PC-3 (cell line): ENCODE measurements around the gene PTPRN2. TPM values are rescaled to one million over a fixed set of nuclear protein-coding genes. Genes with fewer than 3 reads are reported as not detected.
"Not testable (repeated sequence)": the region's sequence is repeated elsewhere in the genome, so short reads cannot be mapped to it uniquely, and the experiment has no call there.

ENCODE experiments used
- ATAC-seq: fragments of 200-7000 bp; cut with Tn5 transposase; 2 replicates; pipeline ENCODE4 v1.9.1; 2020; ENCODE audit warnings: mild to moderate bottlenecking, moderate library complexity
- BruUV-seq: library from RNA; stranded (reverse); fragments of 400-500 nt; replicated peaks from 2 replicates; lab custom pipeline; 2021; lab: Mats Ljungman, UMichigan
- CTCF ChIA-PET: fragments of 300-600 bp; sonication (Branson Sonifier 250); formaldehyde crosslinking; loops from one replicate; lab custom pipeline; 2022; ENCODE audit warnings: antibody characterized with exemption; lab: Charles Lee
- POLR2A ChIA-PET: fragments of 300-600 bp; sonication (Branson Sonifier 250); formaldehyde crosslinking; loops from one replicate; lab custom pipeline; 2022; ENCODE audit warnings: antibody characterized with exemption; ENCODE audit not compliant: unreplicated experiment; lab: Charles Lee
- DNase-seq: peaks from one replicate; pipeline ENCODE4 v3.0.0-alpha.2; 2015
- H2AFZ ChIP-seq: fragments of 300-600 bp; sonication (generic); 2 replicates; pipeline ENCODE4 v1.6.0; 2016; ENCODE audit warnings: antibody characterized with exemption, low read length
- H3F3A ChIP-seq: fragments of 300-600 bp; sonication (generic); one replicate; pipeline ENCODE4 v1.6.0; 2017; ENCODE audit warnings: antibody characterized with exemption, low read length, control low read depth, mild to moderate bottlenecking; ENCODE audit not compliant: unreplicated experiment
- H3K27ac ChIP-seq: fragments of 300-600 bp; sonication (generic); 2 replicates; pipeline ENCODE4 v1.5.1; 2016; ENCODE audit warnings: mild to moderate bottlenecking, low read length
- H3K27me3 ChIP-seq: fragments of 300-600 bp; sonication (generic); 2 replicates; pipeline ENCODE4 v1.6.1; 2016; ENCODE audit warnings: low read length, mixed read lengths
- H3K36me3 ChIP-seq: fragments of 300-600 bp; sonication (generic); 2 replicates; pipeline ENCODE4 v1.6.1; 2016; ENCODE audit warnings: low read depth, mixed run types, low read length, mixed read lengths
- H3K4me1 ChIP-seq: fragments of 300-600 bp; sonication (generic); 2 replicates; pipeline ENCODE4 v1.5.1; 2016; ENCODE audit warnings: low read length; ENCODE audit not compliant: insufficient read depth
- H3K4me2 ChIP-seq: fragments of 300-600 bp; sonication (generic); 2 replicates; pipeline ENCODE4 v1.6.0; 2016; ENCODE audit warnings: low read length
- H3K4me3 ChIP-seq: fragments of 300-600 bp; sonication (generic); 2 replicates; pipeline ENCODE4 v1.5.1; 2016; ENCODE audit warnings: mild to moderate bottlenecking, low read length, mixed read lengths
- H3K79me2 ChIP-seq: fragments of 300-600 bp; sonication (generic); 2 replicates; pipeline ENCODE4 v1.6.1; 2017; ENCODE audit warnings: low read length, mixed read lengths
- H3K9ac ChIP-seq: fragments of 300-600 bp; sonication (generic); 2 replicates; pipeline ENCODE4 v1.6.0; 2016; ENCODE audit warnings: mild to moderate bottlenecking, low read length
- H3K9me2 ChIP-seq: fragments of 300-600 bp; sonication (generic); replicated peaks from 2 replicates; pipeline ENCODE4 v1.6.1; 2016; ENCODE audit warnings: mixed run types, low read length, mixed read lengths
- H3K9me3 ChIP-seq: fragments of 300-600 bp; sonication (generic); 2 replicates; pipeline ENCODE4 v1.6.1; 2016; ENCODE audit warnings: low read length, mixed read lengths
- H4K20me1 ChIP-seq: fragments of 300-600 bp; sonication (generic); 2 replicates; pipeline ENCODE4 v1.6.1; 2016; ENCODE audit warnings: low read length, mixed read lengths
- EZH2 ChIP-seq: fragments of 300-600 bp; sonication (generic); IDR thresholded peaks from one replicate; pipeline ENCODE4 v1.6.1; 2017; ENCODE audit warnings: antibody characterized with exemption, mild to moderate bottlenecking, low read length; ENCODE audit not compliant: unreplicated experiment
- EZH2phosphoT487 ChIP-seq: fragments of 300-600 bp; sonication (generic); IDR thresholded peaks from 2 replicates; pipeline ENCODE4 v1.6.1; 2018; ENCODE audit warnings: mild to moderate bottlenecking, antibody characterized with exemption, low read length, borderline replicate concordance
- intact Hi-C: fragments of 100-400 bp; cut with micrococcal nuclease; formaldehyde crosslinking; loops from 2 replicates; pipeline ENCODE4 v1.9.0; 2023
- total RNA-seq: library from RNA; depleted of rRNA; stranded (reverse); fragments of >200 nt; gene quantifications from 2 replicates; pipeline ENCODE4 v1.2.3, GENCODE V29; 2014
- TF ChIP-seq, protein P1 (sequence below): fragments of 300-600 bp; sonication (generic); conservative IDR thresholded peaks from 2 replicates; pipeline ENCODE4 v1.5.1; 2017; ENCODE audit warnings: antibody characterized with exemption, low read depth, mild to moderate bottlenecking, low read length

The PTPRN2 gene
- total RNA-seq, 1 experiment from 2014 or later, result 3.2 TPM

DNA sequence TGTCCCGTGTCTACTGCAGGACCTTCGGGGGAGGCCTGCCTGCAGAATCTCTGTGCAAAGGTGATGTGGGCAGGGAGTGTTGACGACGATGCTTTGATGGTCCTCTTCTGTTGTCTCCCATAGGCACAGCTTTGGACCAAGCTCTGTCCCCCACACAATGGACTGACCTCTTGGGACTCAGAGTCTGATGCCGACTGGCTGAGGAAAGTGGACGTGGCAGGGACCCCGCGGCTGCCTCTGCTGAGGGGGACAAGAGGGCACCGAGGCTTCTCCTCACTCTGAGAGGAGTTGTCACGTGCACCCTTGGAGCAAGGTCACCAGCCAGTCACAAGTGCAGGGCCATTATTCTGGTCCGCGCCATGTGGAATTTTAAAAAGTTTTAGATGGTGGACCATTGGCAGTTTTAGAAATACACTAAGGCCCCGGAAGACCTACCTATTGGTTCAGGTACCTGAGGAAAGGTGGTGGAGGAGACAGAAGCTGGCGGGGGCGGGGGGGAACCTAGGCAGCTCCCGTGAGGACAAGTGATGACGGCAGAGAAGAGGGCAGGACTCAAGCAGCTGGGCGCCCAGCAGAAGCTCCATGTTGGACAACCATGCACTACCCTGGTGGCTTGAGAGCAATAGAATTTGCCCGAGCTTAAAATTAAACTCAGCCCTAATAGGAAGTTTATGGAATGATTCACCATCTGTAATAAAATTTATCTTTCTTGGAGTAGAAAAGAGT, 331.4 kb downstream of the PTPRN2 start:
- POLR2A ChIA-PET, result no interaction called here
- Histone ChIP-seq H3K79me2 (no peaks in the 10 kb centered on the region), H2AFZ (no peak overlapping the region), H3K27ac (no peak overlapping the region), H4K20me1 (no peaks in the 10 kb centered on the region), H3K9ac (no peak overlapping the region), H3K9me2 (no peaks in the 10 kb centered on the region), H3K4me3 (no peak overlapping the region), H3K36me3 (no peaks in the 10 kb centered on the region), H3K27me3 (peaks cover 13% of the 10 kb centered on the region), H3K4me2 (no peak overlapping the region), H3K4me1 (no peaks in the 10 kb centered on the region), H3K9me3 (no peaks in the 10 kb centered on the region), H3F3A (no peaks in the 10 kb centered on the region)
- ATAC-seq (no peak), DNase-seq (no peak)
- CTCF ChIA-PET, result no interaction called here
- BruUV-seq, result no TSS peak
- intact Hi-C loops, result no loop called here
- TF ChIP-seq EZH2 (no peak), EZH2phosphoT487 (no peak)
- TF ChIP-seq, protein P1, sequence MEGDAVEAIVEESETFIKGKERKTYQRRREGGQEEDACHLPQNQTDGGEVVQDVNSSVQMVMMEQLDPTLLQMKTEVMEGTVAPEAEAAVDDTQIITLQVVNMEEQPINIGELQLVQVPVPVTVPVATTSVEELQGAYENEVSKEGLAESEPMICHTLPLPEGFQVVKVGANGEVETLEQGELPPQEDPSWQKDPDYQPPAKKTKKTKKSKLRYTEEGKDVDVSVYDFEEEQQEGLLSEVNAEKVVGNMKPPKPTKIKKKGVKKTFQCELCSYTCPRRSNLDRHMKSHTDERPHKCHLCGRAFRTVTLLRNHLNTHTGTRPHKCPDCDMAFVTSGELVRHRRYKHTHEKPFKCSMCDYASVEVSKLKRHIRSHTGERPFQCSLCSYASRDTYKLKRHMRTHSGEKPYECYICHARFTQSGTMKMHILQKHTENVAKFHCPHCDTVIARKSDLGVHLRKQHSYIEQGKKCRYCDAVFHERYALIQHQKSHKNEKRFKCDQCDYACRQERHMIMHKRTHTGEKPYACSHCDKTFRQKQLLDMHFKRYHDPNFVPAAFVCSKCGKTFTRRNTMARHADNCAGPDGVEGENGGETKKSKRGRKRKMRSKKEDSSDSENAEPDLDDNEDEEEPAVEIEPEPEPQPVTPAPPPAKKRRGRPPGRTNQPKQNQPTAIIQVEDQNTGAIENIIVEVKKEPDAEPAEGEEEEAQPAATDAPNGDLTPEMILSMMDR, result no peak

DNA sequence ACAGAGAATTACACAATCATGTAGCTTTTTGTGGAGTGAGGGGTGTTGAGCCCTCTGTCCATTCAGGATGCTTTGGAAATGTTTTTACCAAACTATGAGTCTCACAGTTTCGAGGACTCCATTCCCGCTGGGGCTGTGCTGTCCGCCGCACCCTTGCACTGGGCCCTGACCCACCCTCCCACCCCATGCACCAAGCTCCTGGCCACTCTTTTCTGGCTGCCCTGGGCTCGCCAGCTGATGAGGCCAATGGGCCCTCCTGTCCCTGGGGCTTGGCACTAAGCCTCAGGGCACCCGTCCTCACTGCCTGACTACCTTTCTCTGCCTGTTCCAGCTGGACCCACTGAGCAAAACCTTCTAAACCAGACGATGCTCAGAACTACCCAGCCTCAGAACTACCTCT, 332.1 kb downstream of the PTPRN2 start:
- DNase-seq (no peak), ATAC-seq (no peak)
- no peak overlapping the region for H3K9ac ChIP-seq
- no peak for TF ChIP-seq EZH2
- TF ChIP-seq, protein P1, result no peak
- no peak for TF ChIP-seq EZH2phosphoT487
- no peak overlapping the region for H2AFZ ChIP-seq
- H3K36me3 ChIP-seq, result no peaks in the 10 kb centered on the region
- intact Hi-C loops, result no loop called here
- ChIA-PET CTCF (no interaction called here), POLR2A (no interaction called here)
- peaks cover 13% of the 10 kb centered on the region for H3K27me3 ChIP-seq
- no peaks in the 10 kb centered on the region for H3K79me2 ChIP-seq
- no peak overlapping the region for H3K4me3 ChIP-seq
- H3K4me2 ChIP-seq, result no peak overlapping the region
- no peaks in the 10 kb centered on the region for H3K9me2 ChIP-seq
- no peaks in the 10 kb centered on the region for H3K4me1 ChIP-seq
- no peaks in the 10 kb centered on the region for H3F3A ChIP-seq
- no peaks in the 10 kb centered on the region for H4K20me1 ChIP-seq
- no TSS peak for BruUV-seq
- no peaks in the 10 kb centered on the region for H3K9me3 ChIP-seq
- H3K27ac ChIP-seq, result no peak overlapping the region

DNA sequence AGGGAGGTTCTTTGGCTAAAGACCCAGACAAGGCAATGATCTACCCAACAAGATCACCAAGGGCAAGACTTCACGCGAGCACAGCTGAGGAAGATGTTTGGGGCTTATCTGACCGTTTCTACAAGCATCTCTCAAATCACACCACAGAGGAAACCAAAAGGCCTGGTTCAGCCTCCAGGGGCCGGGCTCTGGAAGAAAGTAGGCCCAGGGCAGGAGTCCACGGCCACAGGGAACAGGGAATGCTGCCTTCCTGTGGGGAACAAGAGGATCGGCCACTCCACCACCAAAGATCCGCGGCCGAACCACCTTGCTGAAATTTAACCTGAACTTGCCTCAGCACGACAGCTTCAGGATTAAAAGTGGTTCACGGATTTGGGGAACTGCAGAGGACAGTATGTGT, 332.5 kb downstream of the PTPRN2 start:
- POLR2A ChIA-PET, result no interaction called here
- CTCF ChIA-PET, result no interaction called here

DNA sequence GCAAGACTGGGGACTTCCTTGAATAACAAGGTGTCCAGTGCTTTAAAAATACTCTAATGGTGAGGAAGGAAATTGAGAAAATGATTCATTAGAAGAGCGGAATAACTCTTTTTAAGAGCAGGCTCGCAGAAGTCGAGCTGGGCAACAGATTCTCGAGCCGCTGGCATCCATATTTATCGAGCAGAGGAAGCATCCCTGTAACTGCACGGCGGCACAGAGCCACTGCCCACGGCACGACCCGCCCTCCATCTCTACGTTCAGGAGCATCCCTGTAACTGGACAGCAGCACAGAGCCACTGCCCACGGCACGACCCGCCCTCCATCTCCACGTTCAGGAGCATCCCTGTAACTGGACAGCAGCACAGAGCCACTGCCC, 334.0 kb downstream of the PTPRN2 start:
- H3K4me2 ChIP-seq, H4K20me1 ChIP-seq, H3K9ac ChIP-seq, H3K4me3 ChIP-seq, DNase-seq, H3K9me2 ChIP-seq, H3K4me1 ChIP-seq, H3K79me2 ChIP-seq, CTCF ChIA-PET, intact Hi-C loops, H3K9me3 ChIP-seq, H3K36me3 ChIP-seq, POLR2A ChIA-PET, H3F3A ChIP-seq, H3K27ac ChIP-seq, ATAC-seq, BruUV-seq, H2AFZ ChIP-seq: not testable (repeated sequence)
- peaks cover 13% of the 10 kb centered on the region for H3K27me3 ChIP-seq

More for the DNA sequence above, 332.5 kb downstream of the PTPRN2 start:
- Histone ChIP-seq H3K27me3 (peaks cover 13% of the 10 kb centered on the region), H3K4me1 (no peaks in the 10 kb centered on the region), H3K36me3 (no peaks in the 10 kb centered on the region), H3K4me2 (no peak overlapping the region), H3K9ac (no peak overlapping the region), H3K27ac (no peak overlapping the region), H2AFZ (no peak overlapping the region), H3K9me2 (no peaks in the 10 kb centered on the region), H4K20me1 (no peaks in the 10 kb centered on the region), H3F3A (no peaks in the 10 kb centered on the region), H3K9me3 (no peaks in the 10 kb centered on the region), H3K79me2 (no peaks in the 10 kb centered on the region), H3K4me3 (no peak overlapping the region)
- DNase-seq, result no peak
- intact Hi-C loops, result no loop called here
- ATAC-seq, result no peak
- BruUV-seq, result no TSS peak
- TF ChIP-seq EZH2phosphoT487 (no peak), EZH2 (no peak)
- TF ChIP-seq, protein P1, result no peak
